HepG2 (cell line): ENCODE data around the gene FRK. TPM values are rescaled to one million over a fixed set of nuclear protein-coding genes. Genes with fewer than 3 reads are reported as not detected.

Experiments used
- CCAR2 ChIP-seq: fragments of 200-400 bp; formaldehyde crosslinking; optimal IDR thresholded peaks from 2 replicates; pipeline ENCODE3; 2018; ENCODE audit warnings: low read depth, mild to moderate bottlenecking, low read length, moderate library complexity
- LBX2 ChIP-seq: sonication (generic); formaldehyde crosslinking; IDR thresholded peaks from 2 replicates; pipeline ENCODE4 v1.5.0; 2020; ENCODE audit warnings: missing genetic modification reagents, mild to moderate bottlenecking, borderline replicate concordance
- PPARG ChIP-seq: conservative IDR thresholded peaks from 2 replicates; pipeline ENCODE4 v1.6.1; 2016; ENCODE audit warnings: missing biosample characterization, missing genetic modification reagents
- RARG ChIP-seq: sonication (generic); formaldehyde crosslinking; IDR thresholded peaks from 2 replicates; pipeline ENCODE4 v1.4.0; 2020; ENCODE audit warnings: low read depth, mild to moderate bottlenecking, missing genetic modification reagents
- SALL2 ChIP-seq: sonication (generic); formaldehyde crosslinking; IDR thresholded peaks from 2 replicates; pipeline ENCODE4 v1.8.1; 2023; ENCODE audit warnings: mild to moderate bottlenecking, missing genetic modification reagents, inconsistent platforms
- STAG1 ChIP-seq: sonication (generic); formaldehyde crosslinking; IDR thresholded peaks from 2 replicates; pipeline ENCODE4 v1.4.0; 2020; ENCODE audit warnings: missing genetic modification reagents
- ZBTB33 ChIP-seq: sonication (generic); formaldehyde crosslinking; IDR thresholded peaks from 2 replicates; pipeline ENCODE4 v1.4.0; 2020; ENCODE audit warnings: missing genetic modification reagents
- ZBTB38 ChIP-seq: sonication (generic); formaldehyde crosslinking; IDR thresholded peaks from 2 replicates; pipeline ENCODE4 v1.5.1; 2020; ENCODE audit warnings: mild to moderate bottlenecking, missing genetic modification reagents
- ZFP91 ChIP-seq: sonication (generic); formaldehyde crosslinking; IDR thresholded peaks from 2 replicates; pipeline ENCODE4 v1.9.0; 2022; ENCODE audit warnings: missing genetic modification reagents, mild to moderate bottlenecking, borderline replicate concordance
- ZNF205 ChIP-seq: IDR thresholded peaks from 2 replicates; pipeline ENCODE4 v1.6.1; 2018; ENCODE audit warnings: missing biosample characterization, missing genetic modification reagents
- ZNF276 ChIP-seq: sonication (generic); formaldehyde crosslinking; IDR thresholded peaks from 2 replicates; pipeline ENCODE4 v1.4.0; 2020; ENCODE audit warnings: mild to moderate bottlenecking, low read depth, missing genetic modification reagents
- ZNF296 ChIP-seq: sonication (generic); formaldehyde crosslinking; conservative IDR thresholded peaks from 2 replicates; pipeline ENCODE4 v1.5.0; 2020; ENCODE audit warnings: mild to moderate bottlenecking, missing genetic modification reagents
- ZNF350 ChIP-seq: sonication (generic); formaldehyde crosslinking; IDR thresholded peaks from 2 replicates; pipeline ENCODE4 v1.4.0; 2020; ENCODE audit warnings: mild to moderate bottlenecking, low read depth, missing genetic modification reagents, borderline replicate concordance
- ZNF710 ChIP-seq: sonication (generic); formaldehyde crosslinking; IDR thresholded peaks from 2 replicates; pipeline ENCODE4 v1.5.0; 2020; ENCODE audit warnings: mild to moderate bottlenecking, missing genetic modification reagents, borderline replicate concordance
- ZNF792 ChIP-seq: IDR thresholded peaks from 2 replicates; pipeline ENCODE4 v1.6.1; 2016
- polyA plus RNA-seq, 8 experiments: library from polyadenylated mRNA; depleted of rRNA in 3 of 8; stranded (reverse) in 7 of 8; unstranded in 1 of 8; fragments of >200 nt; fragmentation: Illumina TruSeq in 4 of 8; extraction: Trizol in 4 of 8; gene quantifications; 2 replicates each; pipeline versions ENCODE4 v1.2.1 to v1.2.3, GENCODE V29; 2011 to 2016; ENCODE audit warnings: low read depth in 4 of 8, missing spikeins in 1 of 8, mixed read lengths in 1 of 8; ENCODE audit not compliant: insufficient read depth in 1 of 8
- total RNA-seq, 5 experiments: library from RNA; depleted of rRNA; stranded (reverse); fragments of >200 nt; fragmentation: Illumina TruSeq; extraction: Trizol; gene quantifications; 2 replicates each; pipeline ENCODE4 v1.2.3, GENCODE V29; 2016; ENCODE audit warnings: low read depth in 1 of 5
- TF ChIP-seq, protein P1 (sequence below): sonication (generic); formaldehyde crosslinking; IDR thresholded peaks from 2 replicates; pipeline ENCODE4 v1.8.0; 2022; ENCODE audit warnings: missing genetic modification reagents, mild to moderate bottlenecking, inconsistent platforms, borderline replicate concordance
- TF ChIP-seq, protein P2 (sequence below): IDR thresholded peaks from 2 replicates; pipeline ENCODE4 v1.6.1; 2016

The FRK gene
- total and polyA plus RNA-seq, 2 of the 13 experiments (the other 11 are each of a cell fraction or from before 2014, with no cell fraction given): 1.3 to 2.9 TPM

- TF ChIP-seq ZBTB33: 0 out of 2 replicates have a peak, but pooled peaks have one; percentile 13
- no peak for TF ChIP-seq ZNF792 (CRISPR knock-in tag)
- TF ChIP-seq STAG1 (CRISPR knock-in tag): no peak
- no peak for TF ChIP-seq ZNF710 (CRISPR knock-in tag)
- TF ChIP-seq, protein P1, sequence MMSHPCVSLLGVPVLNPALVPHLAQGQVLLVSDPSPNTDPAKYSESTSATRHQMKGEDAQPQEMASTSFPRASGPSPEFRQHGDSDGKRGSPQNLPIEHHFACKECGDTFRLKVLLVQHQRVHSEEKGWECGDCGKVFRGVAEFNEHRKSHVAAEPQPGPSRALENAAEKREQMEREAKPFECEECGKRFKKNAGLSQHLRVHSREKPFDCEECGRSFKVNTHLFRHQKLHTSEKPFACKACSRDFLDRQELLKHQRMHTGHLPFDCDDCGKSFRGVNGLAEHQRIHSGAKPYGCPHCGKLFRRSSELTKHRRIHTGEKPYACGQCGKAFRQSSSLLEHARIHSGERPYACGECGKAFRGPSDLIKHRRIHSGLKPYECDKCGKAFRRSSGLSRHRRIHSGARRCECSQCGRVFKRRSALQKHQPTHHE (CRISPR knock-in tag): no peak
- TF ChIP-seq ZNF276 (CRISPR knock-in tag): no peak
- no peak for TF ChIP-seq CCAR2
- TF ChIP-seq ZNF296 (CRISPR knock-in tag): no peak
- TF ChIP-seq ZBTB38: no peak
- TF ChIP-seq SALL2: no peak; the same call in 1 of the 2 replicates
- TF ChIP-seq, protein P2, sequence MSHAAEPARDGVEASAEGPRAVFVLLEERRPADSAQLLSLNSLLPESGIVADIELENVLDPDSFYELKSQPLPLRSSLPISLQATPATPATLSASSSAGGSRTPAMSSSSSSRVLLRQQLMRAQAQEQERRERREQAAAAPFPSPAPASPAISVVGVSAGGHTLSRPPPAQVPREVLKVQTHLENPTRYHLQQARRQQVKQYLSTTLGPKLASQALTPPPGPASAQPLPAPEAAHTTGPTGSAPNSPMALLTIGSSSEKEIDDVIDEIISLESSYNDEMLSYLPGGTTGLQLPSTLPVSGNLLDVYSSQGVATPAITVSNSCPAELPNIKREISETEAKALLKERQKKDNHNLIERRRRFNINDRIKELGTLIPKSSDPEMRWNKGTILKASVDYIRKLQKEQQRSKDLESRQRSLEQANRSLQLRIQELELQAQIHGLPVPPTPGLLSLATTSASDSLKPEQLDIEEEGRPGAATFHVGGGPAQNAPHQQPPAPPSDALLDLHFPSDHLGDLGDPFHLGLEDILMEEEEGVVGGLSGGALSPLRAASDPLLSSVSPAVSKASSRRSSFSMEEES: no peak
- TF ChIP-seq LBX2: no peak
- peak; percentile 12; the same call in 1 of the 2 replicates for TF ChIP-seq ZNF350 (CRISPR knock-in tag)
- TF ChIP-seq ZNF205: no peak; the same call in none of the 2 replicates
- 0 out of 2 replicates have a peak, but pooled peaks have one; percentile 65 for TF ChIP-seq RARG (CRISPR knock-in tag)
- TF ChIP-seq PPARG: no peak
- peak; percentile 77; the same call in 1 of the 2 replicates for TF ChIP-seq ZFP91
Observed at GRCh38 chr6:116059713-116060571, 749 bp downstream of the FRK start (continued).
